GM12892 (cell line): ENCODE results near the gene DCAF12L1.

ENCODE experiments used
- POLR2A ChIP-seq: IDR thresholded peaks from 2 replicates; pipeline ENCODE4 v1.6.1; 2011; ENCODE audit warnings: low read depth, low read length, control low read depth
- POLR2AphosphoS5 ChIP-seq: IDR thresholded peaks from 2 replicates; pipeline ENCODE4 v1.6.1; 2011; ENCODE audit warnings: low read depth, low read length, control low read depth
- TAF1 ChIP-seq: IDR thresholded peaks from 2 replicates; pipeline ENCODE4 v1.6.1; 2011; ENCODE audit warnings: low read depth, mild to moderate bottlenecking, control low read depth, low read length, borderline replicate concordance

DNA sequence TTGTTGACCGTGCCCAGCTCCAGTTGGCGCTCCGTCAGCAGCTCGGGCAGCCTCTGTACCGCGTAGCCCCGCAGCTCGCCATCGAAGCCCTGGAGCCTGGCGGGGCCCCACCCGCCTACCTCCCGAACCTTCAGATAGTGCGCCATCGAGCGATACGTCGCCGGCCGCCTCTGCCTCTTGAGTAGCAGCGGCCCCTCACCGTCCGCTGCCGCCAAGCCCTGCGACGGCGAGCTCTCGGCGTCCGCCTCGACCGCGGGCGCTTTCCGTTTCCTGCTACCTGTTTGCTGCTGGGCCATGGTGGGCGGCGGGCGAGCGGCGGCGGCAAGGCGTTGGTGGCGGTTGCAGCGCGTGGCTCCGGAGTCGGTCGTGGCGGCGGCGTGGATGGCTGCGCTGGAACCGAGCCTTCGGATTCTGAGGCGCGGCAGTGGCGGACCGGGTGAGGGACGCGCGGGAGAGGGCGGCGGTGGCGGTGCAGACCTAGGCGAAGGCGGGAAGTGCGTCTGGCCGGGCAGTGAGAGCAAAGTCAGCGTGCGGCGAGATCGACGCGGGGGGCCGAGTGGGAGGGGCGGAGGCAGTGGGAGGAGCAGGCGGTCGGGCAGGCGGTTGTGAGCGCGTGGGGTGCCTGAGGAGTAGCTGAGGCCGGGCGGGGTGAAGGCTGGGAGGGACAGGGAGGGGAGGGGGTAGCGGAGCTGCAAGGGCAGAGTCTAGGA, at the start of gene DCAF12L1:
- TF ChIP-seq POLR2AphosphoS5 (no peak), POLR2A (no peak), TAF1 (no peak)
